Endodermal cell (in vitro differentiated cells): ENCODE measurements around the gene TMTC2. TPM values are rescaled to one million over a fixed set of nuclear protein-coding genes. Genes with fewer than 3 reads are reported as not detected.

ENCODE experiments used
- DNase-seq: peaks from one replicate; pipeline ENCODE4 v3.0.0-alpha.2; 2017
- H3K27ac ChIP-seq: 2 replicates; pipeline ENCODE4 v1.5.1; 2013; ENCODE audit warnings: mild to moderate bottlenecking, low read depth, low read length, moderate library complexity
- H3K27me3 ChIP-seq: 2 replicates; pipeline ENCODE4 v1.6.1; 2013; ENCODE audit warnings: mild to moderate bottlenecking, low read length, moderate library complexity; ENCODE audit not compliant: insufficient read depth, control insufficient read depth, poor library complexity, severe bottlenecking
- H3K36me3 ChIP-seq: 2 replicates; pipeline ENCODE4 v1.7.0; 2013; ENCODE audit warnings: mild to moderate bottlenecking, low read length, moderate library complexity; ENCODE audit not compliant: control insufficient read depth, insufficient read depth
- H3K4me1 ChIP-seq: one replicate; pipeline ENCODE4 v1.7.0; 2013; ENCODE audit warnings: low read length; ENCODE audit not compliant: control insufficient read depth, insufficient read depth
- H3K4me3 ChIP-seq: 2 replicates; pipeline ENCODE4 v1.5.1; 2013; ENCODE audit warnings: mild to moderate bottlenecking, low read length, moderate library complexity
- H3K9ac ChIP-seq: 2 replicates; pipeline ENCODE4 v1.6.1; 2013; ENCODE audit warnings: mild to moderate bottlenecking, low read length, moderate library complexity; ENCODE audit not compliant: poor library complexity, severe bottlenecking; ENCODE audit errors: extremely low read depth
- H3K9me3 ChIP-seq: 2 replicates; pipeline ENCODE4 v1.6.1; 2013; ENCODE audit warnings: mild to moderate bottlenecking, low read length, moderate library complexity; ENCODE audit not compliant: control insufficient read depth
- H3K27ac Mint-ChIP-seq: 2 replicates; pipeline ENCODE4 v1.8.0; 2020; ENCODE audit warnings: mixed read lengths
- H3K27me3 Mint-ChIP-seq: 2 replicates; pipeline ENCODE4 v1.8.0; 2021; ENCODE audit warnings: mild to moderate bottlenecking, mixed read lengths; ENCODE audit not compliant: insufficient read depth
- H3K36me3 Mint-ChIP-seq: 2 replicates; pipeline ENCODE4 v1.8.0; 2020; ENCODE audit warnings: low read depth, mixed read lengths
- H3K4me1 Mint-ChIP-seq: 2 replicates; pipeline ENCODE4 v1.8.0; 2020; ENCODE audit warnings: mixed read lengths
- H3K4me3 Mint-ChIP-seq: 2 replicates; pipeline ENCODE4 v1.8.0; 2020; ENCODE audit warnings: mild to moderate bottlenecking, moderate library complexity, mixed read lengths
- H3K9me3 Mint-ChIP-seq: 2 replicates; pipeline ENCODE4 v1.8.0; 2020; ENCODE audit warnings: mild to moderate bottlenecking, mixed read lengths
- WGBS, 2 experiments: methylation state at CpG; one replicate each; pipeline versions ENCODE4 v1.1.5 to v1.1.7; 2013; ENCODE audit warnings: missing lambda C conversion rate in 2 of 2, mixed read lengths in 1 of 2; ENCODE audit not compliant: insufficient coverage in 1 of 2, insufficient read length in 1 of 2; 5-methylcytosine and 5-hydroxymethylcytosine counted together
- total RNA-seq, 2 donors: library from RNA; stranded (reverse); fragmentation: NEBNext Ultra II Directional in 1 of 2; extraction: Animal tissue kit (Norgen Biotek cat#: 25700) in 1 of 2; gene quantifications; 2 replicates in 1 of 2; 3 replicates in 1 of 2; pipeline ENCODE4 v1.2.1, GENCODE V29; 2021
- TF ChIP-seq, protein P1 (sequence below): fragments of 200-600 bp; sonication (generic); conservative IDR thresholded peaks from 2 replicates; pipeline ENCODE4 v1.5.0; 2021; ENCODE audit warnings: antibody characterized with exemption, mild to moderate bottlenecking

TMTC2 gene
- total RNA-seq, 2 donors from 2014 or later: 7.2 to 10.8 TPM

DNA sequence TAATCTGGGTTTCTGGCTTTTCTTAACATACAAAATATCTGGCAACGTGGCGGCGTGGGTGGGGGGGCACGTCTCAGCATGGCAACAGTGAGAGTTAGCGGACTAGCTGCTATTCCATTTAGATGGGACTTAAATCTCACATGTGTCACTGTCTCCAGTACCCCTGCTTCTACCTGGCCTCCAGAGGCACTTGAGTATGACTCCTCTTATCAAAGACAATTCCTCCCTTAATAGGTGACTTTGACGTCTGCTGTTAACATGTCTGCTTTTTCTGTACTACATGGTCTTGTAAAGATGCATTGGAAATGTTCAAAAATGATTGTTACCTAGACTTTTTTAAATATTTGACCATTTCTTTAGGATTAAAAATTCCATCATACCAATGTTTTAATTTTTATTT is 456.2 kb downstream of the TMTC2 start:
- 90 to 93% methylated on average over 5 to 6 of the region's 6 CpGs for WGBS, 2 experiments
- no peaks in the 10 kb centered on the region for H3K27me3 ChIP-seq
- H3K4me1 ChIP-seq: no peaks in the 10 kb centered on the region
- no peak for DNase-seq
- no peak overlapping the region for H3K4me3 Mint-ChIP-seq
- peaks cover 8% of the 10 kb centered on the region for H3K9me3 ChIP-seq
- no peak overlapping the region for H3K27ac ChIP-seq
- no peaks in the 10 kb centered on the region for H3K4me1 Mint-ChIP-seq
- H3K36me3 ChIP-seq: no peaks in the 10 kb centered on the region
- peaks cover 5% of the 10 kb centered on the region for H3K36me3 Mint-ChIP-seq
- no peaks in the 10 kb centered on the region for H3K27me3 Mint-ChIP-seq
- TF ChIP-seq, protein P1, sequence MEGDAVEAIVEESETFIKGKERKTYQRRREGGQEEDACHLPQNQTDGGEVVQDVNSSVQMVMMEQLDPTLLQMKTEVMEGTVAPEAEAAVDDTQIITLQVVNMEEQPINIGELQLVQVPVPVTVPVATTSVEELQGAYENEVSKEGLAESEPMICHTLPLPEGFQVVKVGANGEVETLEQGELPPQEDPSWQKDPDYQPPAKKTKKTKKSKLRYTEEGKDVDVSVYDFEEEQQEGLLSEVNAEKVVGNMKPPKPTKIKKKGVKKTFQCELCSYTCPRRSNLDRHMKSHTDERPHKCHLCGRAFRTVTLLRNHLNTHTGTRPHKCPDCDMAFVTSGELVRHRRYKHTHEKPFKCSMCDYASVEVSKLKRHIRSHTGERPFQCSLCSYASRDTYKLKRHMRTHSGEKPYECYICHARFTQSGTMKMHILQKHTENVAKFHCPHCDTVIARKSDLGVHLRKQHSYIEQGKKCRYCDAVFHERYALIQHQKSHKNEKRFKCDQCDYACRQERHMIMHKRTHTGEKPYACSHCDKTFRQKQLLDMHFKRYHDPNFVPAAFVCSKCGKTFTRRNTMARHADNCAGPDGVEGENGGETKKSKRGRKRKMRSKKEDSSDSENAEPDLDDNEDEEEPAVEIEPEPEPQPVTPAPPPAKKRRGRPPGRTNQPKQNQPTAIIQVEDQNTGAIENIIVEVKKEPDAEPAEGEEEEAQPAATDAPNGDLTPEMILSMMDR: no peak
- no peak overlapping the region for H3K4me3 ChIP-seq
- H3K9me3 Mint-ChIP-seq: peaks cover 31% of the 10 kb centered on the region
- no peak overlapping the region for H3K27ac Mint-ChIP-seq
- no peak overlapping the region for H3K9ac ChIP-seq

DNA sequence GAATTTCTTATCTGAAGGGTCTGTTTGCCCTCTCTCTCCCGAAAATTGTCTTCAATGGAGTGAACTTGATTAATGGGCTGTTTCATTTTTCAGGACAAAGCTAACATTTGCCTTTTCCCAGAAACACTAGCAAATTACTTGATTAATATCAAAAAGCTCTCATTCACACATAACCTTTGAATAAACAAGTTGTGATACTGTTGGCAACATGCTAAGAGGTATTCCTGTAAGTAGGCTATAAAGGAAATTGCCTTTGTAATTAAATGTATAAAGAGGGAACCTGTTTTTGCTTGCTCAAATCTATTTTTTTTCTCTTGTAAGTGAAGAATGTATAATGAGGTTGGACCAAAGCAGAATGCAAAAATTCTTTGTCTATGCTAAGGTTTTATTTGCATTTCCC is 457.2 kb downstream of the TMTC2 start:
- no peak overlapping the region for H3K4me3 Mint-ChIP-seq
- no peaks in the 10 kb centered on the region for H3K4me1 Mint-ChIP-seq
- peaks cover 26% of the 10 kb centered on the region for H3K9me3 Mint-ChIP-seq
- Histone ChIP-seq H3K4me3 (no peak overlapping the region), H3K9me3 (peaks cover 8% of the 10 kb centered on the region), H3K36me3 (no peaks in the 10 kb centered on the region), H3K4me1 (no peaks in the 10 kb centered on the region), H3K27ac (no peak overlapping the region), H3K9ac (no peak overlapping the region), H3K27me3 (no peaks in the 10 kb centered on the region)
- peaks cover 5% of the 10 kb centered on the region for H3K36me3 Mint-ChIP-seq
- TF ChIP-seq, protein P1: no peak
- DNase-seq: no peak
- H3K27me3 Mint-ChIP-seq: no peaks in the 10 kb centered on the region
- 78 to 100% methylated on average over 1 of the region's 1 CpG for WGBS, 2 experiments
- no peak overlapping the region for H3K27ac Mint-ChIP-seq

DNA sequence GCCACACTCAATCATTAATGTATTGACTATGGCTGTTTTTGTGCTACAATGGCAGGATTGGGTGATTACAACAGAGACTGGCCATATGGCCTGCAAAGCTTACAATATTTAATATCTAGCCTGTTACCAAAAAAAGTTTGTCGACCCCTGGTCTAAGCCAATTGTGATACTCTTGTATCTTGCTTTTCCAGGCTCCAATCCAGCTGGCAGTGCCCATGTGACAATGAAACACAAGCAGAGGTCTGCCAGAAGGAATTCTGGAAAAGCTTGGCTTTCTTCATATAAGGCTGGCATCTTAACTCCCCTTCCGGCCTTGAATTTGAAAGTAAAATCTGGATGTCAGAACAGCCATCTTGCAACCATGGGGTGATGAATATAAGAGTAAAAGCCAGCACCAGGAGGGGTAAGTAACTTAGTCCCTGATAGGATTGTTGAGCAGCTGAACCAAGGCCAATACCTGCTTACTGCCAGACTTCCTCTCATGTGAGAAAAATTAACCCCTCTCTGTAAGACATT is 458.7 kb downstream of the TMTC2 start:
- no peaks in the 10 kb centered on the region for H3K9me3 ChIP-seq
- H3K27me3 Mint-ChIP-seq: no peaks in the 10 kb centered on the region
- H3K9ac ChIP-seq: no peak overlapping the region
- TF ChIP-seq, protein P1: no peak
- H3K4me1 Mint-ChIP-seq: no peaks in the 10 kb centered on the region
- no peaks in the 10 kb centered on the region for H3K36me3 Mint-ChIP-seq
- no peak overlapping the region for H3K27ac ChIP-seq
- no peaks in the 10 kb centered on the region for H3K36me3 ChIP-seq
- H3K27me3 ChIP-seq: no peaks in the 10 kb centered on the region
- H3K9me3 Mint-ChIP-seq: peaks cover 15% of the 10 kb centered on the region
- no peak overlapping the region for H3K4me3 ChIP-seq
- no peak overlapping the region for H3K4me3 Mint-ChIP-seq
- no peak overlapping the region for H3K27ac Mint-ChIP-seq
- H3K4me1 ChIP-seq: no peaks in the 10 kb centered on the region
- 83 to 94% methylated on average over 1 to 2 of the region's 2 CpGs for WGBS, 2 experiments
- DNase-seq: no peak
